NCI-H446 (cell line): ENCODE data around the gene DTNBP1.
"Not testable (repeated sequence)": the region's sequence is repeated elsewhere in the genome, so short reads cannot be mapped to it uniquely, and the experiment has no call there.

Experiments used
- DNase-seq, 2 experiments: peaks; one replicate each; lab custom pipeline; 2025; lab: John Stamatoyannopoulos, UW

Gene DTNBP1

GRCh38 chr6:15556711-15557110, 106.1 kb downstream of the DTNBP1 start:
- no peak for DNase-seq

- DNase-seq: no peak
Observed at GRCh38 chr6:15555101-15556038, 107.5 kb downstream of the DTNBP1 start.

DNA sequence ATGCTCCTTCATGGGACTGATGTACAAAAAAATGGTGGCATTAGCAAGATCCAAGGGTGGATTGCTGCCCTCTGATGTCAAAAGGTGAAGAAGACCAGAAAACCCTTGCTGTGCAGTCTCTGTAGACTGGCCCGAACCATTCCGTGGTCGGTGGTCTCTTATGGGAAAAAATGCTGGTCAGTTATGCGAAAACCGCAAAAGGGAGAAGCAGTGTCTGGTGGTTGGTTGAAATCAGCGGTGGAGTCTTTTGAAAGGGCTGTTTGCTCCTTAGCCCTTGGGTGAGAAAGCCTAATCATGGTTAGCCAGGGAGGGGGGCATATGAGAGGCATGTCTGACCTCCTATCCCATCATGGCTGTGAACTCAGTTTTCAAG, 108.1 kb downstream of the DTNBP1 start:
- no peak for DNase-seq

DNA sequence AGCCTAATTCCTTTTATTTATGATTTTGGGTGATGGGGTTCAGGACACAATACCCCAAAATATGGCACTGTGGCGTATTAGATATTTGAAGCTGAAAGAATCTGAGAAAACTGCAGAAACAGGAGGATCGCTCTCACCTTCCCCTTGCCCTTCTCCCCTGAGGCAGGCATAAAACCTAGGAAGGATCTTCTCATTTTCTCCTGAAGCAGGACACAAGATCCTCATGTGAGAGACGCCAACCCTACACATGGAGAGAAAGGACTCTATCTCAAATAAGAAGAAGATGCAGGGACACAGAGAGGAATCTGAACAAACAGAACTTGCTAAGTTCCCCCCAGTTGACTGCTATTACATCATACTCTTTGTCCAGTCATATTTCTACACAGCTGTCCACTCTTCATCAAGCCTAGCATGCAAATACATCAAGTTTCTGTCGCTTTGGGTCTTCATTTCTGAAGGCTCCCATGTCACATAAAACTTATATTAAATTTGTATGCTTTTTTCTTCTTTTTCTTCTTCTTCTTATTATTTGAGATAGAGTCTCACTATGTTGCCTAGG, 109.0 kb downstream of the DTNBP1 start:
- DNase-seq: no peak

- DNase-seq: no peak
Observed at GRCh38 chr6:15553031-15553430, 109.8 kb downstream of the DTNBP1 start.

DNA sequence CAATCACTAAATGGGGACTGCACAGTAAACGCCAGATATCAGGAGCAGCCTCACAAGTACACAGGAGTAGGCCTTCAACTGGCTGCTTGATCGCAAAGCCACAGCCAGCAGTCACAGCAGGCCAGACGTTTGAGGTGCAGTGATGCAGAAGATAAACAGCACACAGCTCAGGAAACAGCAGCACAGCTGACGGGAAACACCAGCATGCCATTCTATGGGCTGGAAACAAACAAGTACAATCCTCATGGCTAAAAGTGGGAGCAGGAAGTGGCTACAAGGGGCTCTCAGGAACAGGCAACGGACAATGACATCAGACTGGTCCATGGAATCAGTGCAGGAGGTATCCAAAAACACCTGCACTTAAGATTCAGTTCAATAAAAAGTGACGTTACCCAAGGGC, 111.0 kb downstream of the DTNBP1 start:
- peak in 1 of 2 experiments; percentile 9 for DNase-seq

- no peak for DNase-seq
Observed at GRCh38 chr6:15551262-15551661, 111.6 kb downstream of the DTNBP1 start.

GRCh38 chr6:15550546-15551123, 112.2 kb downstream of the DTNBP1 start:
- no peak for DNase-seq

- no peak for DNase-seq
Observed at GRCh38 chr6:15549371-15549770, 113.5 kb downstream of the DTNBP1 start.

DNA sequence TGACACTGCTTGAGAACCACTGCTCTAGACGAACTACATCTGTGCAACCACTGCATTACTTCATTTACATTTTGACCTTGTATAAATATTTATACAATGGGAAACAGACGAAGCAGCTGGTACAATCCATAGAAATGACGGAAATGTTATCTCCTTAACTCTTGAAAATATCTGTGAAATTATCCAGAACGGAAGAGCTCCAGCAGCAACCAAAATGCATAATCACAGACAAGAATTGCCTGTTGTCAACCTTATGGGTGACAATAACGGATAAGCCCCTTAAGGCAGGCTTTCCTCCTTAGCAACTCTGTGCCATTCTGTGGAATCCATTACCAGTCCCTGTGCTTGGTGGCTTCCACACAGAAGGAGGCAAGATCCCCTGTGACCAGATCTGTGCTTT, 115.4 kb downstream of the DTNBP1 start:
- no peak for DNase-seq

DNA sequence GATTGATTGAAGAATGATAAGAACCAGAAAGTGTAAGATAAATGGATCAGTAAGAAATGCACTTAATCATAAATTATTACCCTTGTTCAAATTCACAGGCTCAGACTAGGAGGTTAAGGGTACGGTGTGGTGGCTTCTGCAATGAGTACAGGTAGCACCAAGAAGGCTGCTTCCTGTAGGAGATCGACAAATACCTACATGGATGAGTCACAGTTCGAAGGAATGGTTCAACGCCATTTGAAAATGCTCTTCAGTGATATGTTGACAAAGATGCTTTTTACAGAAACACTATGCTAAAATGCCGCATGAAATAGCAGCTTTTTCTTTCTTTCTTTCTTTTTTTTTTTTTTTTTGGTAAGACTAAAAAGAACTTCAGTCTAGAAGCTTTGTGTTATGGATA, 116.2 kb downstream of the DTNBP1 start:
- DNase-seq: no peak

- no peak for DNase-seq
Observed at GRCh38 chr6:15544321-15544900, 118.4 kb downstream of the DTNBP1 start.

DNA sequence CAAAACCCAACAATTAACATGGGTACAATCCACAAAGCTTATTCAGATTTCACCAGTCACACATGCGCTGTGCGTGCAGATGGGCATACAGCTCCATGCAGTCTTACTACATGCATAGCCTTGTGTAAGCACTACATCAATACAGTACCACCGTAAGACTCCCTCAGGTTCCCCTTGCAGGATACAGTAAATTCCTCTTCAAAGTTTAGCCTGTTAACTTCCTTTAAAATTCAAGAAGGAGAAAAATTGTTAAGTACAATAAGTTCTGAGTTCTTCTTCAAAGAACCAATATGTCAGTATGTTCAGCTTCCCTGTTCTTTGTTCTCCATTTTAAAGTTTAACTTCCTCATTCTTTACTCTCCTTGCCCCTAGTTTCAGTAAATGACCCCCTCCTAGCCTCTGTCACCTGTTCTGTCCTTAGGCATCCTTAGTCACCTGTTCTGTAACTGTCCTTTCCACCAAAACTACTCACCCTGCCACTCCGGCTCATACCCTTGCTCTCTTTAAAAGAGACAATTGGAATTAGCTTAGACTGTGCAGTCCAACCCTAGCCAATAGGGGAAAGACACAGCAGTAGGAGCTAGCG, 119.4 kb downstream of the DTNBP1 start:
- not testable (repeated sequence) for DNase-seq

- no peak for DNase-seq
Observed at GRCh38 chr6:15539722-15540270, 123.0 kb downstream of the DTNBP1 start.

- no peak for DNase-seq
Observed at GRCh38 chr6:15538766-15539495, 123.9 kb downstream of the DTNBP1 start.

- DNase-seq: no peak
Observed at GRCh38 chr6:15538106-15538505, 124.7 kb downstream of the DTNBP1 start.

- no peak for DNase-seq
Observed at GRCh38 chr6:15536198-15536955, 126.5 kb downstream of the DTNBP1 start.

- no peak for DNase-seq
Observed at GRCh38 chr6:15535495-15536197, 127.2 kb downstream of the DTNBP1 start.

DNA sequence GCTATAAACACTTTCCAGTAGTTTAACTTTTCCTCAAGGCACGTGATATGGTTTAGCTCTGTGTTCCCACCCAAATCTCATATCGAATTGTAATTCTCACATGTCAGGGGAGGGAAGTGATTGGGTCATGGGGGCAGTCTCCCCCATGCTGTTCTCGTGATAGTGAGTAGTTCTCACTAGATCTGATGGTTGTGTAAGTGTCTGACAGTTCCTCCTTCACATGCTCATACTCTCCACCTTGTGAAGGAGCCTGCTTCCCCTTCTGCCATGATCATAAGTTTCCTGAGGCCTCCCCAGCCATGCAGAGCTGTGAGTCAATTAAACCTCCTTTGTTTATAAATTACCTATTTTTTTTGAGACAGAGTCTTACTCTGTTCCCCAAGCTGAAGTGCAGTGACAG, 127.9 kb downstream of the DTNBP1 start:
- no peak for DNase-seq
